NCI-H1092 (cell line): ENCODE measurements around the gene FAM20A.

Source experiments
- DNase-seq: peaks from one replicate; lab custom pipeline; 2025; lab: John Stamatoyannopoulos, UW

FAM20A gene

DNA sequence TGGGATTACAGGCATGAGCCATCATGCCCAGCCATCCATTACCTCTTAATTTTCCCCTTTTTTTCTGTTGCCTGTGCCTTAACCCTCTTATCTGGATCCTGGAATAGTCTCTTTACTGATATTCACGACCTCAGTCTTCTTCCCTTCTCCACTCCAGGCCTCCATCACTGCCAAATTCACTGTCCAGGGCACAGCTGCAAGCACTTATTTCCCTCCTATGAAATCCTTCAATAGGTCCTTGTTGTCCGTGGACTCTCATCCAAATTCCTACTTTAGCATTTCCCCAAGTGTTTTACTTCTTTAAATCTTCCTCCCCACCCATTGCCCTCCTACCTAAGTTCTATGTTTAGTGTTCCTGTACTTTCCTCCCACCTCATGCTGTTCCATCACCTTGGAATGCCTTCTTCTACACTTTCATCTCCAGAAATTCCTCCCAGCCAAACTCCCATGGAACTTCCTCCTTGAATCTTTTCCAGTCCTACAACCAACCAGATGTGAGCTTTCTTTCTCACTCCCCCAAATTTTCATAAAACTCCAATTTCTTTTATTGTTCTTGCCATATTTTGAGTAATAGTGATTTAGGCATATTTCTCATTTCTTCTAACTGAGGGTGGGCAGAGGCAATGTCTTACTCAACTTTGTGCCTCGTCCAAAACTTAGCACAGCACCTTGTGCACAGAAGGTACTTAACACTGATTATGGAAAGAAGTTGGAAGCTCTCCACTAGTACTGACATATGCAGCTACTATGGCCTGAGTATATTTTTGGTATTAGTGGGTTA is 35.3 kb downstream of the FAM20A start:
- no peak for DNase-seq

DNA sequence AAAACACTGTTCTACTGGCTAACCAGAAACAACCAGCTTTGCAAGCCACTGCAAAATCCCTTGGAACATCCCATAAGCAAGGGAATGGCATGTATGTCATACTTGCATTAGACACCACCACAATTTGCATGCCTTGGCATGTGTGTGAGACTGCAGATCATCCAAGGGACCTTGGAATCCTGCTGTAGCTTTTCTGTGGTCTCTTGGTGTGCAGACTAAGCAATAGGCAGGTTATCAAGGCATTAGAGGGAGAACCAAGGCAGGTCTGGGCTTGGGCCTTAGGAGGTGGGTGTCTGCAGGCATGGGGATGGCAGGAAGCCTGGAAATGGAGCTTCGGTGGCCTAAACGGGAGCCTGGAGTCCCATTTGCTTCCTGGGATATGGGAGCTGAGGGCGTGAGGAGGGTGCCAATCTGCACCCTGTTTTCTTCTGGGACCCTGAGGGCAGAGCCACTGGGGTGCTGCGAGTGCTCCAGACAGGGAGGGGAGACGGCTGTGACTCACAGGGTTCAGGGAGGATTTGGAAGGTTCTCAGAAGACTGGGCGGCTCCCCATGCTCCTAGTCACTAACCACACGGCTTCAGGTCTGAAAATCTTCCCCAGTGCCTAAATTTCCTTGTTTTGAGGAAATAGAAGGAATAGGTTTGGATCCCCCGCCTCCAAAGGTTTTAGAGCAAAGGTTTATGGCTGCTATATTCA is 36.6 kb downstream of the FAM20A start:
- DNase-seq = no peak

DNA sequence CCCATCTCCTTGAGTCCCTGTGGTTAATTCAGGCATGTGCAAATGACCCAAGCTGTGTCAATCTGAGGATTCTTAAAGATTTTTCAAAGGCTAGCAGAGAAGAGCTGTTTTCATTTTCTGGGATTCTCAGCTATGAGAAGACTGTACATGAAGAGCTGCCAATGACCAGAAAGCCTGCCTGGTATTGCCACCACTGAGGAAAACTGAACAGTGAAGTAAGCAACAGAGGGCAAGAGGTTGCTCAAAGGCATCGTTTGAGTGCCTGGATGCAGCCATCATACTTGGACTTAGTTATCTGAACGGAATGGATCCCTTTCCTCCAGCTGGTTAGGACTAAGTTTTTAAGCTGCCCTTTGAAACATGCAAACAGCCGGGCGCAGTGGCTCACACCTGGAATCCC is 38.4 kb downstream of the FAM20A start:
- no peak for DNase-seq

DNA sequence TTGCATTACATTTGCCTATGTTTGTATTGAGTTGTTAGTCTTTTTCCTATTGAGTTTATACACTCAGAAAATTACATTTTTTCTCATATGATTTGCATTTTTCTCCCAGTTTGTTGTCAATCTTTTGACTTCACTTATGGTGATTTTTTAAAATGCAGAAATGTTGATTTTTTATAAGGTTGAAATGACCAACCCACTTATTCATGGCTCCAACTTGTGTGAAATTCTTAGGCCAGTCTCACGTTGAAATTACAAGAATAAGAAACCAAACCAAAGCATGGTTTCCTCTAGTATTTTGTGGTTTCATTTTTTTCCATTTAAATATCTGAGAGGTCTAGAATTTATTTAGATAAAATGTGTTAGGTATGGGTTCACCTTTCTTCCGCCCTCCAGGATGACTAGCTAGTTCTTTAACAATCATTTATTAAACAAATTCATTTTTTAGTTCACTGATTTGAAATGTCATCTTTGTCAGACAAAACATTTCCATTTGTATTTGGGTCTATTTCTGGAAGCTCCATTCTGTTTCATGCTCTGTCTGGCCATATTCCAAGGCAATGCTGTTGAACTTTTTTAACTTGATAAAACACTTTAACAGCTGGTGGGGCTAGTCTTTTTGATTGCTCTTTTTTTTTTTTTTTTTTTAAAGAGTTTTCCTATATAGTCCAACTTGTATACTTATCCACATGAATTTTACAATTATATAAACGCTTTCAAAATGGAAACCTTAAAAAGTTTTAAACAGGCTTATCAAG is 40.0 kb downstream of the FAM20A start:
- DNase-seq = no peak

DNA sequence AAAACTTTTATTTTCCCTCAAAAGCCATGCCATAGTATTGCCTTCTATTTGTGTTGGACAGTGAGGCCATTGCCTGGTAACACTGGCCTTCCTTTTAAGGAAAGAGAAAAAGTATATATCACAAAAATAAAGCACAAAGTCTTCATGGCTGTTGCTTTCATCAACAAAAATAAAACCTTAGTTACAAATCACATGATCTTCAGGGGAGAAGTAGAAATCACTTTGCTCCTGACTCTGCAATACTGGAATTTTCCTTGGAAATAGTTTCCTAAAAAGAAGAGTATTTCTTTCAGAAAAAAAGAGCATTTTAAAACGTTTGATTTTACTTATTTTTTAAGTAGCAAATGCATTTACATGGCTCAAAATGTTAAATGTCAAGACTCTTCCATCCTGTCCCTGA is 41.9 kb downstream of the FAM20A start:
- no peak for DNase-seq

DNA sequence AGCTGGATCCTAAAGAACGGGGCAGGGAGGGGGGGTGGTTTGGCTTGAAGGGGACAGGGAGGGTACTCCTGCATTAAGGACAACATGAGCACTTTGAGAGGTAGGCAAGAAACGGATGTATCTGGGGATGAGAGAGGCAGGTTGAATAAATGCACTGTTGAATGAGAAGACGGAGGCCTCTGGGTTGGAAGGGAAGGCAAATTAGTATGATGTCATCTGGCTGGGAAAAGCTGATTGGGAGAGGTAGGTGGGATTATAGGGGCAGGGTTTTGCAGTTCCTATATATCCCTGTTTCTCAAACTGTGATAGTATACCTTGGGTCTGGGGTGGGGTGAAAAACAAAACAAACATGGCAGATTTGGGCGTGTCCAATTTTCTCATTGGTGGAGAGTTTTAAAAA is 44.6 kb downstream of the FAM20A start:
- no peak for DNase-seq

DNA sequence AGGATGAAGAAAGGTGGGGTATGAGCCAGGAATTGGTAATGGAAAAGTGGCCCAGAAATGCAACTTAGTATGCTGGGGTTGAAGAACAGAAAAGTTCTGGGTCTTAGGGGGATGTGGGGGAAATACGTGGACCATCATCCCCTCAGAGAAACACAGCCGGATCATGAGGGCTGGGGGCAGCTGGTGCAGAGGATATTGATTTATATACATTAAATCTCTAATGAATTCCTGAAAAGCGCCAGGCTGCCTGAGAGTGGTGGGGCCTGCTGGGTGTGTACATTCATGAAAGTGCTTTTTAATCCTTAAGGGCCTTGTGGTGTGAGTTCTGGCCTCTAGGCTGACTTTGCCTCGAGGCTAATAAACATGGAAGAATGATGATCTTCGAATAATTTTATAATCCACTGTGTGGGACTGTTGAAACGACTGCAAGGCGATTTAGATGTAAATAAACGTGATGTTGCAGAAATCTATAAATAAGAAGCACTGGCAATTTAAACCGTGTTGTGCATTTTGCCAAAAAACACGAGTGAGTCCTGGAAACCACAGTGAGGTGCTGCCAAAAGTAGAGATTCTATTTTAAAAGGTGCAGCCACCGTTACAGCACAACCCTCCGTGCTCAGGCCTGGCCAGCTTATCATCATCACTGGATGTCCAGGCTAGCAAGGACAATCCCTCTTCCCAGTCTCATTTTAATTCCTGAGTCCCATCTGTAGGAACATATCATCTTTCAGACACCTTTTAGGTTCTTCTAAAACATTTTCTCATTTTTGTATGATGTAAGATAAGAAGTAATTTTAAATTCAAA is 56.9 kb downstream of the FAM20A start:
- DNase-seq = no peak

DNA sequence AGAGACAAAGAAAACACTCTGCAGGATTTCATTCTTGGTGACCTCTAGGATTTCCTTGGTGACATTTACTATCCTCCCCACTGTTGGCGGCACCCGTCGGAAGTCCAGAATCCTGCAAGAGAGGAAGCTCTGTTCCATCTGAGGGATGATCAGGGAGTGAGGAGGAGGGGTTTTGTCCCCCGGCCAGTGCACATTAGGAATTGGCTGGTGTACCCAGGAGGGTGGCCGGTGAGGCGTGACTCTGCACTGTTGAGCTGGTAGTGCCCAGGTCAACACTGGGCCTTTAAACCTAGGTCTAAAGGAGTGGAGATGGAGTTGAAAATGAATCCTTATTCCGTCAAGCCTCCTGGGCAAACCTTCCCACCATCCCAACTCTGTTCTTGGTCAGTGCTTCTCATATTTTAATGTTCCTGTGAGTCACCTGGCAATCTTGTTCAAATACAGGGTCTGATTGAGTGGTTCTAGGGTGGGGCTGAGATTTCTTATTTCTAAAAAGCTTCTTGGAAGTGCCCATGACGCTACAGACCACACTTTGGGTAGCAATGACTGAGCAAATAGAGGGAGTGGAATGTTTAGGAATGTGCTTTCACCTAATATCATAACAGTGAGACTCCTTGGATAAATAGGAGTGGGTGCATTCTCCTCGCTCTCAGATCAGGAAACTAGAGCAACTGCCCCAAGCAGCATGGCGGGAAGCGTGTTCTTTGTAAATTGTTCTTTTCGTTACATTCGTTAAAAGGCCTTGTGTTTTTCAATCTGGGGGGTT is 58.3 kb downstream of the FAM20A start:
- no peak for DNase-seq

DNA sequence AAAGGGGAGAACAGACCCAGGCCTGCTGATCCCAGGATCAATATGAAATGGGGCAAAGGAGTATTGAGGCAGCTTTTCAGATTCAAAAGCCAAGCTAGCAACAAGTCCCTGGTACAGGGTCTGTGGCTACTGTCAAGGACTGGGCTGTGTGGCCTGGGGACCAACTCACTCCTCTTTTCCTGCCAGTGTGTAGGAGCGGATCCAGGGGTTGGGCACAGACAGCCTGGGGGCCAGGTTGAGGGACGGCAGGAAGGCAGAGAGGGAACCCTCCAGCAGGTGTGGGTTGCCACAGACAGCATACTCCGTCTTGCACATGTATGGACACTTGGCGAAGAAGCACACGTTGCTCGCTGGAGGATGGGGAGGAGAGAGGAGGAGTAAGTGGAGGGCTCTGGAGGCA is 59.4 kb downstream of the FAM20A start:
- DNase-seq = no peak

DNA sequence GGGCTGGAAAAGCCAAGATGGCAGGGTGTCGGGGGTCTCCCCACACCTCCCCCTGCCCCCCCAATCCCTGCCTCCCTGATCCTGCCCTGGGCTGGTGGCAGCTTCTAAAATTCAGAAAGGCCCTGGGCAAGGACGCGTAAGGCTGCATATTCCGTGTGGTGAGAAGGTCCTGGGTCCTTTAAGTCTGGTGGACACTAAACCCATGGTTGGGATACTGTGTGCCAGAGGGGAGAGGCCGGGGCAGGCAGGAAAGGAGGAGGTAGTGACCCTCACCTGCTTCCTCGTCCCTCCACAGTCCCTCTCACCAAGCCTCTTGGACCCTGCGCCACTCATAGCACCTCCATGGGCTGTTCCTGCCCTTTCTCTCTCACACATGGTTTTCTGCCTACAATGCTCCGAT is 60.2 kb downstream of the FAM20A start:
- DNase-seq = no peak

DNA sequence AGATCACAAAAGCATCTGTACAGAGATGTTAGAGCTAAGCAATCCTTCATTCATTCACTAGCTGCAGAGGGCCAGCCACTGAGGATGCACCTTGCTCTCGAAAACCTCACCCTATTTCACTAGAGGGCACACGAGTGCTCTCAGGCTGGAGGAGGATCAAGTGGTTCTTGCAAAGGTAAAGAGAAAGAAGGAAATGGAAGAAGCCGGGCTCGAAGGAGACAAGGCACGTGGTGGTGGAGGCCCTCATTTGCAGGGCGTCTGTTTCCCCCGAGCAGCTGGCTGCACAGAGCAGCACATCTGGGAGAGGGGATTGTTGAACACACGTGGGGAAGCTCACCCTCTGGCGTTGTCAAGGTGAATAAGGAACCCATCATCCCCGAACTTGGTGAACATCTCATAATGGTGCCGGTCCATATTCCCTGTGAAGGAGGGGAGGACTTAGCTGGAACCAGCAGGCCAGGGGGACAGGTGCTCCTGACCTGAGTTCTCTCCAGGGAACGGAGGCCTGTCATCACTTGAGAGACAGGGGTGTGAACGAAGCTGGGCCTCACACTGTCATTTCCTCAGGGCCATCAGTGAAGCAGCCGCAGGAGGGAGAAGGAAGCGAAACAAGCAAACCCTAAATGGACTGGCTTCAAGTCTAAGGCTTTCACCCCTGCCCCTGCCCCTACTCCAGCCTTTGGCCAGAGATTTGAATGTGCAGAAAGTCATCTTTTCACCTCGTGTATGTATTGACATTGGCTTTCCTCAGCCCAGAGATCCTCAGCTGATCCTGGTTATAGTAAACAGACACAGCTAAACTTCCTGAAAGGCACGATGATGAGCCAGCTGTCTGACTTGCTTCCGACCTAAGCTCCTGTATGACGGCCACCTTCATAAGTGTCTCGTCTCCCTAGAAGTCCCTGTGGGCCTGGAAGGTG is 61.4 kb downstream of the FAM20A start:
- no peak for DNase-seq

DNA sequence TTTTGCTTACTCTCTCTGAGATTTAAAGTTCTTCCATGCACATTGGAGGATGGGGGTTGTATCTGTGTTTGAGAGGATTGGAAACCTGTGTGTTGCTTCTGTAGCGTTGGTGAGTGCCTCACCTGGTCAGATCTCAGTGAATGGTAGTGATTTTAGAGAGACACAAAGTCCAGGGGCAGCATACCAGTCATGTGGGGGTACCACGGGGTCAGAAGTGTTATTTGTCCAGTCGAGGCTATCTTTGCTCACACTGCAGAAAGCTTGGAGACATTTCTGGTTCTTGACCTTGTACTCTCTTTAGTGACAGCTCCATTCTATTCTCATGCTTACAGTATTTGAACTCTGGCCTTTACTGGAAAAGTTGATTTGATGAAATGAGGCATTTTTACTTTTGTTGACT is 65.2 kb downstream of the FAM20A start:
- DNase-seq = no peak

DNA sequence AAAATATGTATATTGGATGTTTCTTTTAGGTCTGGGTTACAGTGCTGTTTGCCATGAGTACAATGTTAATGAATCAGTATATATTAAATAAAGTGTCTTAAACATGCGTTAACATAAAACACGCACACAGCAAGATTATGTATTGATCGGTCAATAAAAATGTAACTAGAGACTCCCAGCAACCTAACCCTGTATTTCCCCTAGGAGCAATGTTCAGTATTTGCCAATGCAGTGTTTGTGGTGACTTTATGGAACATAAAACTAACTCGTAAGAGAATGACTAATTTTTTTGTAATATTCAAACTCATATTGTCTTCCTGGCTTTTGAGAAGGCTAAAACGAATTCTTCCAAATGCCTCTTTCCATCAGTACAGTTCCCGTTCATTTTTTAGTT is 66.5 kb downstream of the FAM20A start:
- no peak for DNase-seq

DNA sequence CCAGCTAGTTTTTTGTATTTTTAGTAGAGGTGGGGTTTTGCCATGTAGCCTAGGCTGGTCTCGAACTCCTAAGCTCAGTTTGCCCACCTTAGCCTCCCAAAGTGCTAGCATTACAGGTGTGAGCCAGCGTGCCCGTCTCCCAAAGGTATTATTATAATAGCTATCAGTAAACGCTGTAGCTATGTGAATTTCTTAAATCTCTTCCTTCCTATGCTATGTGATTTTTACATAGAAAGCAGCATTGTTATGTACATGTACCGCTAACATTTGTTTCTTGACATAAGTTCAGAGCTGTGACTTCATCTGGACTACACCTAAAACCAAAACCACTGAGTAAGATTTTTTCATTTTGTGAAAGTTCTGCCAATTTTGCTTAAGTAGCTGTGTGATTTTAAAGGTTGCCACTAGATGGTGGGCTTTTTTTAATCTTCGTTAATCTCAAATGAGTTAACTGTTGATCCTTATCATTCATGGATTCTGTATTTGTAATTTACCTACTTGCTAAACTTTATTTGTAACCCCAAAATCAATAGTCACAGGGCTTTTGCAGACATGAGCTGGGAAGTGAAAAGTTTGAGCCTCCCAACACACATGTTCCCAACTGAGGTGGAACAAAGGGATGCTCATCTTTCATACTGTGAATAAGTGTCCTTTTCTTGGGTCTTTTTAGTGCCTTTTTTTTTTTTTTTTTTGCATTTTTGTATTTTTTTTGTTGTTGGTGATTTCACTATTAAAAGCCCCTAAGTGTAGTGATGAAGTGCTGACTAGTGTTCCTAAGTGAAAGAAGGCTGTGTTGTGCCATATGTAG is 67.1 kb downstream of the FAM20A start:
- DNase-seq = no peak

DNA sequence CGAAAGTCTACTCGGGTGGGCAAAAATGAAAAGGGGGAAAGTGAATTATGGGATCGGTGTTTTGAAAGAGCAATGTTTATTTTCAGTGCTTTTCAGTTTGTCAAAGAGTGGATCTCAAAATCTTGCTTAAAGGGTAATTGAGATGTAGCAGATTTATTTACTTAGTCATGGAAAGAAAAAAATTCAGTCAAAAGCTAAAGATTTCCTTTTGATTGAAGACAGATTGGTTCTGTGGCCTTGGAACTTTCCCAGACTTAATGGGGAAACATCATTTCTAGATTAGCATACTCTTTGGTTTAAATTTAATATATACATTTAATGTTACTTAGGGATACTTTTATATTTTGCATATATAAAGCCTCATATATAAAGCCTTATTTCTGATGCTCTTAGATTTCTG is 68.3 kb downstream of the FAM20A start:
- DNase-seq = no peak

DNA sequence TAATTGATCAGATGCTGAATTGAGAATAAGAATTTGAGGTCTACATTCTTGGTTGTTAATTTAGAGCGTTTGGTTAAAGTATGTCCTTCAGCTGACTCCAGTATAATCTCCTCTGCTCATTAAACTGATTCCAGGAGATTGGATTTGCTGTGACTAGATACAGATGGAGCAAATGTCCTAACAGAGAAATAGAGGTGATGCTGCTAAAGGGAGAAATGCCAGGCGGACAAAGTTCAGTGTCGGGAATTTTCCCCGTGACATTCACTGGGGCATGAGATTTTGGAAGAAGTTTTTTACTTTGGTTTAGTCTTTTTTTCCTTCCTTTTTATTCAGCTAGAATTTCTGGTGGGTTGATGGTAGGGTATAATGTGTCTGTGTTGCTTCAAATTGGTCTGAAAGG is 69.9 kb downstream of the FAM20A start:
- no peak for DNase-seq

DNA sequence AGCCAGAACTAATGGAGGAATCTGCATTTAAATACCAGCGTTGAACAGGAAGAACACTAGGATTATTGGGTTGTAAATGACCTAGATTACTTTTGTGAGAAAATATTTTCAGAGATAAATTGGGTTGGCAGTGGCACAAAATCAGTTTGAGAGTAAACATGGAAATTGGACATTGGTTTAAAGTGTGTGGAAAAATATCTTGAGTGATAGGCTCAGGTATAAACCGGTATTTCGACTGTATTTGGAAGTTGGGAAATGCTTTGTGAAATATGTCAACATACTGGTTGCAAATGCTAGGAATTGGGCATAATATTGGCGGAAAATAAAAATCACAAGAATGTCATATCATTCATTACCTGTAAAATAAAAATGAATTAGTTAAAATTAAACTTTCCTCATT is 73.9 kb downstream of the FAM20A start:
- no peak for DNase-seq

DNA sequence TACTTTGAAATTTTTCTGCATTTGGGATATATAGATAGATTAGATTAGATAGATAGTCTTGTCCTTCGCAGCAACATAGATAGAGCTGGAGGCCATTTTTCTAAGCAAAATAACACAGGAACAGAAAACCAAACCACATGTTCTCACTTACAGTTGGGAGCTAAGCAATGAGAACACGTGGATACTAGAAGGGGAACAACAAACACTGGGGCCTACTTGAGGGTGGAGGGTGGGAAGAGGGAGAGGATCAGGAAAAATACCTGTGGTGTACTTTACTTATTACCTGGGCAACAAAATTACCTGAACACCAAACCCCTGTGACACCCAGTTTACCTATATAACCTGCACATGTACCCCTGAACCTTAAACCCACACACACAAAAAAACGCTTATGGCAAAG is 74.6 kb downstream of the FAM20A start:
- DNase-seq = no peak

DNA sequence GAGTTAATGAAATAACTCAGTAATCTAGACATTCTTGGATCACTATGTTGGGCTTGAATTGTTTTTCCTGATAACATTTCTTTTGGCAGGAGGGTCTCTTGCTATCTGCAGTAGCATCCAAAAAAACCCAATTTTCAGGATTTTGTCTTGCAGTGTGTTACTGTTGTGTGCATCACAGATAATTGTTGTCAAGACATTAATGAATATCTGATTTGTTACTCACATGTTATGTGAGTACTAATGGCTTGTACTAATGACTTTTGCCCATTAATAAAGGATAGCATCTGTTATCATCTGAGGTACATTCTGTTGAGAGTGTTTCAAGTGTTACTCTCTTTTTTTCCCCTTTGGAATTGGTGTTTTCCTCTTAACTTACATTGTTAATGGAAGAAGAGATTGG is 78.9 kb downstream of the FAM20A start:
- DNase-seq = no peak

DNA sequence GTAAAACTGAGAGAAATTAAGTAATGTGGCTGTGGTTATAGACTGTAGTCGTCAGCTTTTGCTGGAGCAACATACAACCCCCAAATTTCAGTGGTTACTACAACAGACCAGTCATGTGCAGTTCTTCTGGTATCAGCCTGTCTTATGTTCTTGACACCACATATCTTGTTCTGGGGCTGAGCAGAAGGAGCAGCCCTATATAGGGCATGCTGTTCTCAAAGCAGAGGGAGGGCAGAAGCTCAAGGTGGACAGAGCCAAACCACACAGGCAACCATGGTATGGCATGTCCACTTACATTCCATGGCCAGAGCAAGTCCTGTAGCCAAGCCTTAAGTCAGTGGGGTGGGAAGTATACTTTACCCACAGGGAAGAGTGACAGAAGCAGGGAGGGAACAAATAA is 81.3 kb downstream of the FAM20A start:
- no peak for DNase-seq
